Kidney (tissue), 14 donors: Measurements from ENCODE around the gene BORCS5. TPM values are rescaled to one million over a fixed set of nuclear protein-coding genes. Genes with fewer than 3 reads are reported as not detected.

Source experiments
- DNase-seq, 5 donors: peaks; one replicate each; pipeline ENCODE4 v3.0.0-alpha.2; 2013 to 2020
- FAIRE-seq: peaks from 2 replicates; lab custom pipeline; 2012; peaks lifted over from hg19 to GRCh38; lab: Jason Lieb, UNC
- H3K27ac ChIP-seq, 2 donors: one replicate each; pipeline ENCODE4 v1.7.0; 2013; ENCODE audit warnings: low read depth in 2 of 2, low read length in 2 of 2, inconsistent platforms in 1 of 2
- H3K27me3 ChIP-seq: one replicate; pipeline ENCODE4 v1.7.1; 2013; ENCODE audit warnings: low read length, inconsistent platforms; ENCODE audit not compliant: control insufficient read depth, insufficient read depth
- H3K36me3 ChIP-seq, 3 donors: one replicate each; pipeline versions ENCODE4 v1.7.0 to v1.7.1; 2013; ENCODE audit warnings: low read length in 3 of 3, control low read depth in 1 of 3, inconsistent platforms in 1 of 3; ENCODE audit not compliant: insufficient read depth in 3 of 3, control insufficient read depth in 2 of 3
- H3K4me1 ChIP-seq, 3 donors: one replicate each; pipeline versions ENCODE4 v1.7.0 to v1.7.1; 2013; ENCODE audit warnings: low read length in 3 of 3, inconsistent platforms in 1 of 3, low read depth in 1 of 3; ENCODE audit not compliant: control insufficient read depth in 2 of 3, insufficient read depth in 2 of 3
- H3K4me3 ChIP-seq, 3 donors: one replicate each; pipeline versions ENCODE4 v1.7.0 to v1.8.1; 2013; ENCODE audit warnings: low read length in 3 of 3, control low read depth in 1 of 3, inconsistent platforms in 1 of 3
- H3K9ac ChIP-seq, 3 donors: one replicate each; pipeline versions ENCODE4 v1.7.0 to v1.7.1; 2013; ENCODE audit warnings: low read length in 3 of 3, control low read depth in 1 of 3, inconsistent platforms in 1 of 3
- H3K9me3 ChIP-seq, 3 donors: one replicate each; pipeline versions ENCODE4 v1.7.0 to v1.7.1; 2013; ENCODE audit warnings: low read length in 3 of 3, control low read depth in 1 of 3, inconsistent platforms in 1 of 3; ENCODE audit not compliant: control insufficient read depth in 2 of 3, insufficient read depth in 1 of 3
- intact Hi-C: fragments of 100-400 bp; cut with DNase I; formaldehyde crosslinking; loops from one replicate; pipeline ENCODE4 v1.11.1; 2022
- polyA plus RNA-seq: library from polyadenylated mRNA; stranded (reverse); fragments of 350-450 nt; fragmentation: Illumina TruSeq; extraction: RNeasy Lipid Tissue Mini Kit (QIAGEN cat#74804); gene quantifications from one replicate; pipeline ENCODE4 v1.2.3, GENCODE V29; 2014; ENCODE audit warnings: low read depth, low replicate concordance; ENCODE audit not compliant: insufficient read depth
- total RNA-seq: library from RNA; stranded (reverse); fragmentation: NEBNext Ultra II Directional; extraction: Animal tissue kit (Norgen Biotek cat#: 25700); gene quantifications from one replicate; pipeline ENCODE4 v1.2.1, GENCODE V29; 2021
- TF ChIP-seq, protein P1 (sequence below): IDR thresholded peaks from 3 replicates; pipeline ENCODE4 v1.5.1; 2012; ENCODE audit warnings: mild to moderate bottlenecking, moderate library complexity, borderline replicate concordance; ENCODE audit not compliant: insufficient read depth; ENCODE audit errors: extremely low read depth
- donor health status: control.
- donor health status: control.
- donor health status: control.
- donor health status: control.
- donor health status: control.
- donor health status: DM: yes; HTN: yes; CAD: no.
- donor health status: Normal renal cell carcinoma (clear cell type).

The BORCS5 gene
- total and polyA plus RNA-seq, 2 donors from 2014 or later, result 11.2 to 14.0 TPM

DNA sequence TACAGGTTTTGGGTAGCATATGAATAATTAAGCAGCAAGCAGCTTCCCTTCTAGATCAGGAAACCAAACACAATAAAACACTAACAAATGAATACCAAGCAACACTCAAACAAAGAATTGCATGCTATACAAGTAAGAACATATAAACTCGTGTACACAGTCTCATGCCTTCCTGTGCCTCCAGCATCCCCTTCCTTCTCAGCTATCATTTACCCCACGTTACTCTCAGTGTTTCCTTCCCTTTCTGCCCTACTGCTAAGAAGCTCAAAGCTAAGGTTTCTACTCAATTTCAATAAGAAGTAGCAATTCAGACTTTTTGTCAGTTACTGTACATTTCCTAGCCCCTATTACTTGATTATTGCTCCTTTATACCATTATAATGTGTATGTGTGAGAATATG is 124.8 kb downstream of the BORCS5 start:
- no peak overlapping the region for H3K27ac ChIP-seq

DNA sequence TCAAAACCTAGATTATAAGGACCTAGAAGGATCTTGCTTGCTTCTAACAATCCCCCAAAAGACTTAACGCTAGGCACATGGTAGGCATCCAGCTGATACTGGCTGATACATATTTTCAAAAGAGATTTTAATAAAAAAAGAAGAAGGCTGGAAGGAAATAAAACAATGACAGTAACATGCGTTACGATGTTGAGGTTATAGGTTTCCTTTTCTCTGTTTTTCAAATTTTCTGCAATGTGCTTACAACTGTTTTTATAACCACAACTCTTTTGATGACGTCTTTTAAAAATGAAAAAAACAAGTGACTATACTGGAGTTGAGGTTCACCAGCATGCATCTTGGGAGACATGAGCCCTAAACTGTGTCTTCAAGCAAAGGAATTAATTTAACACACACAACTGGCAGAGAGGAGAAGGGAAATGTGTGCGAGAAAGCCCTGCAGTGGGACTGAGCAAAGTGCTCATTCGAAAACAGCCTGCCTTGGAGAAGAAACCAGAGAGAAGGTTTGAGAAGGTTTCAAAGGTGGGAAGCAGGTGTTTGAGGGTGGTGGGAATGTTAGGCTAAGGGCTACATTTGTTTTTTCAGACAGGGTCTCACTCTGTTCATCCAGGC is 125.4 kb downstream of the BORCS5 start:
- no peaks in the 10 kb centered on the region for H3K9me3 ChIP-seq
- no peak overlapping the region for H3K27ac ChIP-seq
- H3K4me3 ChIP-seq, result no peak overlapping the region
- H3K36me3 ChIP-seq, result peaks cover 4 to 34% (median 10%) of the 10 kb centered on the region in 3 donors
- intact Hi-C loops, result no loop called here
- H3K27me3 ChIP-seq, result no peaks in the 10 kb centered on the region
- H3K9ac ChIP-seq, result no peak overlapping the region
- FAIRE-seq (no peak), DNase-seq (no peak)
- TF ChIP-seq, protein P1, sequence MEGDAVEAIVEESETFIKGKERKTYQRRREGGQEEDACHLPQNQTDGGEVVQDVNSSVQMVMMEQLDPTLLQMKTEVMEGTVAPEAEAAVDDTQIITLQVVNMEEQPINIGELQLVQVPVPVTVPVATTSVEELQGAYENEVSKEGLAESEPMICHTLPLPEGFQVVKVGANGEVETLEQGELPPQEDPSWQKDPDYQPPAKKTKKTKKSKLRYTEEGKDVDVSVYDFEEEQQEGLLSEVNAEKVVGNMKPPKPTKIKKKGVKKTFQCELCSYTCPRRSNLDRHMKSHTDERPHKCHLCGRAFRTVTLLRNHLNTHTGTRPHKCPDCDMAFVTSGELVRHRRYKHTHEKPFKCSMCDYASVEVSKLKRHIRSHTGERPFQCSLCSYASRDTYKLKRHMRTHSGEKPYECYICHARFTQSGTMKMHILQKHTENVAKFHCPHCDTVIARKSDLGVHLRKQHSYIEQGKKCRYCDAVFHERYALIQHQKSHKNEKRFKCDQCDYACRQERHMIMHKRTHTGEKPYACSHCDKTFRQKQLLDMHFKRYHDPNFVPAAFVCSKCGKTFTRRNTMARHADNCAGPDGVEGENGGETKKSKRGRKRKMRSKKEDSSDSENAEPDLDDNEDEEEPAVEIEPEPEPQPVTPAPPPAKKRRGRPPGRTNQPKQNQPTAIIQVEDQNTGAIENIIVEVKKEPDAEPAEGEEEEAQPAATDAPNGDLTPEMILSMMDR, result no peak
- H3K4me1 ChIP-seq, result no peaks in the 10 kb centered on the region

More for the DNA sequence above, 124.8 kb downstream of the BORCS5 start:
- TF ChIP-seq, protein P1, result no peak
- no peaks in the 10 kb centered on the region for H3K9me3 ChIP-seq
- intact Hi-C loops, result no loop called here
- no peaks in the 10 kb centered on the region for H3K4me1 ChIP-seq
- no peak overlapping the region for H3K9ac ChIP-seq
- FAIRE-seq, result no peak
- no peak for DNase-seq
- no peak overlapping the region for H3K4me3 ChIP-seq
- peaks cover 4 to 35% (median 16%) of the 10 kb centered on the region in 3 donors for H3K36me3 ChIP-seq
- H3K27me3 ChIP-seq, result no peaks in the 10 kb centered on the region

DNA sequence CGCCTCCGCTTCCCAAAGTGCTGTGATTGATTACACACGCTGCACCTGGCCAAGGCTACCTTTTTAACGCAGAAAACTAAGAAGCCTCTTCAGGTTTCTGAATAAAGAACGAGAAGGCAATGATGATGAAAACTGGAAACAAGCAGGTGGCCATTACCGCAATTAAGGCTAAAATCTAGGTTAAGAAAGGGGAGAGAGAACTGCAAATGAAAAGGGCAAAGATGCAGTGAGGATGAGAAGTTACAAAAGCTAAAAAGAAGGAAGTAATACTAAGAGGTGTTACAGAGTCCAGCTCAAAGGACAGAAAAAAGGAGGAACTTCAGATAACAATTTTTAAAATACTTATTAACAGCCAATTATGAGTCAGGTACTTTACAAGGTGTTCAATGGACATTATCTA is 126.1 kb downstream of the BORCS5 start:
- H3K4me3 ChIP-seq, result no peak overlapping the region
- H3K9me3 ChIP-seq, result no peaks in the 10 kb centered on the region
- no peak overlapping the region for H3K27ac ChIP-seq
- TF ChIP-seq, protein P1, result no peak
- intact Hi-C loops, result no loop called here
- DNase-seq (no peak), FAIRE-seq (no peak)
- H3K36me3 ChIP-seq, result peaks cover 4 to 30% (median 8%) of the 10 kb centered on the region in 3 donors
- no peaks in the 10 kb centered on the region for H3K4me1 ChIP-seq
- H3K9ac ChIP-seq, result no peak overlapping the region
- no peaks in the 10 kb centered on the region for H3K27me3 ChIP-seq
